Measurements from ENCODE around the gene TBC1D2B.

GRCh38 chr15:78112551-78112950 lies 35.0 kb upstream of the TBC1D2B start:
- TF ChIP-seq POLR2AphosphoS5 (IDR thresholded peaks at IDR 0.05; ENCODE audit: low read depth, low read length) (no peak), SIN3A (IDR thresholded peaks at IDR 0.05; ENCODE audit: borderline replicate concordance, insufficient read depth, low read length) (no peak), TAF1 (IDR thresholded peaks at IDR 0.05; ENCODE audit: borderline replicate concordance, insufficient read depth, low read length) (no peak), FOXP2 (optimal IDR thresholded peaks at IDR 0.05; ENCODE audit: borderline replicate concordance, extremely low read depth, extremely low read length, insufficient read depth) (no peak)
- TF ChIP-seq, protein P1, sequence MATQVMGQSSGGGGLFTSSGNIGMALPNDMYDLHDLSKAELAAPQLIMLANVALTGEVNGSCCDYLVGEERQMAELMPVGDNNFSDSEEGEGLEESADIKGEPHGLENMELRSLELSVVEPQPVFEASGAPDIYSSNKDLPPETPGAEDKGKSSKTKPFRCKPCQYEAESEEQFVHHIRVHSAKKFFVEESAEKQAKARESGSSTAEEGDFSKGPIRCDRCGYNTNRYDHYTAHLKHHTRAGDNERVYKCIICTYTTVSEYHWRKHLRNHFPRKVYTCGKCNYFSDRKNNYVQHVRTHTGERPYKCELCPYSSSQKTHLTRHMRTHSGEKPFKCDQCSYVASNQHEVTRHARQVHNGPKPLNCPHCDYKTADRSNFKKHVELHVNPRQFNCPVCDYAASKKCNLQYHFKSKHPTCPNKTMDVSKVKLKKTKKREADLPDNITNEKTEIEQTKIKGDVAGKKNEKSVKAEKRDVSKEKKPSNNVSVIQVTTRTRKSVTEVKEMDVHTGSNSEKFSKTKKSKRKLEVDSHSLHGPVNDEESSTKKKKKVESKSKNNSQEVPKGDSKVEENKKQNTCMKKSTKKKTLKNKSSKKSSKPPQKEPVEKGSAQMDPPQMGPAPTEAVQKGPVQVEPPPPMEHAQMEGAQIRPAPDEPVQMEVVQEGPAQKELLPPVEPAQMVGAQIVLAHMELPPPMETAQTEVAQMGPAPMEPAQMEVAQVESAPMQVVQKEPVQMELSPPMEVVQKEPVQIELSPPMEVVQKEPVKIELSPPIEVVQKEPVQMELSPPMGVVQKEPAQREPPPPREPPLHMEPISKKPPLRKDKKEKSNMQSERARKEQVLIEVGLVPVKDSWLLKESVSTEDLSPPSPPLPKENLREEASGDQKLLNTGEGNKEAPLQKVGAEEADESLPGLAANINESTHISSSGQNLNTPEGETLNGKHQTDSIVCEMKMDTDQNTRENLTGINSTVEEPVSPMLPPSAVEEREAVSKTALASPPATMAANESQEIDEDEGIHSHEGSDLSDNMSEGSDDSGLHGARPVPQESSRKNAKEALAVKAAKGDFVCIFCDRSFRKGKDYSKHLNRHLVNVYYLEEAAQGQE (IDR thresholded peaks at IDR 0.05; ENCODE audit: insufficient read depth in 1 of 2, low read depth in 2 of 2, low read length in 2 of 2) = no peak
